Astrocyte (in vitro differentiated cells and primary cell): ENCODE results near the gene AMIGO3. TPM values are rescaled to one million over a fixed set of nuclear protein-coding genes. Genes with fewer than 3 reads are reported as not detected.
A peak's percentile ranks its signal among the peaks of the same experiment; 100 is the strongest.

Source experiments
- DNase-seq: peaks from one replicate; pipeline ENCODE4 v3.0.0-alpha.2; 2010; ENCODE audit warnings: low read depth
- FAIRE-seq: peaks from 2 replicates; lab custom pipeline; 2011; peaks lifted over from hg19 to GRCh38; lab: Jason Lieb, UNC
- H2AFZ ChIP-seq: 2 replicates; pipeline ENCODE4 v1.6.0; 2012; ENCODE audit warnings: low read depth, low read length, inconsistent platforms
- H3K27ac ChIP-seq: 2 replicates; pipeline ENCODE4 v1.5.1; 2011; ENCODE audit warnings: low read depth, low read length, inconsistent platforms
- H3K27me3 ChIP-seq: 2 replicates; pipeline ENCODE4 v1.6.0; 2011; ENCODE audit warnings: low read length, inconsistent platforms; ENCODE audit not compliant: insufficient read depth
- H3K36me3 ChIP-seq: 2 replicates; pipeline ENCODE4 v1.5.1; 2011; ENCODE audit warnings: low read length, inconsistent platforms; ENCODE audit not compliant: insufficient read depth
- H3K4me1 ChIP-seq: 2 replicates; pipeline ENCODE4 v1.5.1; 2011; ENCODE audit warnings: low read length, inconsistent platforms; ENCODE audit not compliant: insufficient read depth
- H3K4me2 ChIP-seq: 2 replicates; pipeline ENCODE4 v1.6.0; 2012; ENCODE audit warnings: low read length, inconsistent platforms
- H3K4me3 ChIP-seq: 2 replicates; pipeline ENCODE4 v1.5.1; 2011; ENCODE audit warnings: low read depth, mild to moderate bottlenecking, low read length, inconsistent platforms; ENCODE audit not compliant: insufficient read depth
- H3K79me2 ChIP-seq: 2 replicates; pipeline ENCODE4 v1.6.0; 2012; ENCODE audit warnings: mild to moderate bottlenecking, low read length, inconsistent platforms; ENCODE audit not compliant: insufficient read depth
- H3K9ac ChIP-seq: 2 replicates; pipeline ENCODE4 v1.6.0; 2012; ENCODE audit warnings: mild to moderate bottlenecking, low read length, inconsistent platforms
- H3K9me3 ChIP-seq: 2 replicates; pipeline ENCODE4 v1.5.1; 2012; ENCODE audit warnings: low read depth, mild to moderate bottlenecking, low read length, inconsistent platforms; ENCODE audit not compliant: insufficient read depth
- H4K20me1 ChIP-seq: 2 replicates; pipeline ENCODE4 v1.6.0; 2012; ENCODE audit warnings: low read length, inconsistent platforms; ENCODE audit not compliant: insufficient read depth
- H3K27ac Mint-ChIP-seq: one replicate; pipeline ENCODE4 v1.8.0; 2021; ENCODE audit warnings: mild to moderate bottlenecking, mixed read lengths; ENCODE audit not compliant: unreplicated experiment
- H3K27me3 Mint-ChIP-seq: one replicate; pipeline ENCODE4 v1.8.0; 2021; ENCODE audit warnings: low read depth, mixed read lengths; ENCODE audit not compliant: unreplicated experiment
- H3K36me3 Mint-ChIP-seq: one replicate; pipeline ENCODE4 v1.8.0; 2021; ENCODE audit warnings: low read depth, mixed read lengths; ENCODE audit not compliant: unreplicated experiment
- H3K4me1 Mint-ChIP-seq: one replicate; pipeline ENCODE4 v1.8.0; 2021; ENCODE audit warnings: low read depth, mixed read lengths; ENCODE audit not compliant: unreplicated experiment
- H3K4me3 Mint-ChIP-seq: one replicate; pipeline ENCODE4 v1.8.0; 2021; ENCODE audit warnings: mild to moderate bottlenecking, moderate library complexity, mixed read lengths; ENCODE audit not compliant: unreplicated experiment
- H3K9me3 Mint-ChIP-seq: one replicate; pipeline ENCODE4 v1.8.0; 2021; ENCODE audit warnings: mild to moderate bottlenecking, mixed read lengths; ENCODE audit not compliant: unreplicated experiment
- EZH2 ChIP-seq: IDR thresholded peaks from 2 replicates; pipeline ENCODE4 v1.6.1; 2012; ENCODE audit warnings: mild to moderate bottlenecking, low read length, inconsistent platforms; ENCODE audit not compliant: insufficient read depth
- total RNA-seq: library from RNA; stranded (reverse); gene quantifications from 2 replicates; pipeline ENCODE4 v1.2.1, GENCODE V29; 2021
- TF ChIP-seq, protein P1 (sequence below): IDR thresholded peaks from 2 replicates; pipeline ENCODE4 v1.5.1; 2011; ENCODE audit warnings: low read depth, mild to moderate bottlenecking, inconsistent platforms, low read length, moderate library complexity; ENCODE audit not compliant: insufficient read depth

The AMIGO3 gene
- total RNA-seq, 1 donor from 2014 or later: 0.16 TPM

DNA sequence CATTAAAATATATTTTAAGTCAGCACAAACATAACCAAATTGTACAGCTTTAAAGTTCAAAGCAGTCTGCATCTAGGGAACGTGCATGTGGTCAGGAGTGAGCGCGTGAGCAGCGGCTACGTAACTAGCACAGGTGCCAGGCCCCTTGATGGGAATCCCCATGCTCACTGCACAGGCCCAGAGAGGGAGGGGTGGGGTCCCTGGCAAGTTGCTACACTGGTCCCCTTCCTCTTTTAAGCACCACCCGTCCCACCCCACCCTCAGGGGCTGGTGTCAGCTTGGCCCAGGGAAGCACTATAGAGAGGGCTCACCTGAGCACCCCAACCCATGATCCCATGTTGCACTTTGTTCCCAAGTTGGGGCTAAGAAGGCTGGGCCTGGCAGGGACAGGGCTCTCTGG is 5.1 kb upstream of the AMIGO3 start:
- no peak for FAIRE-seq
- Histone ChIP-seq H3K79me2 (peaks cover 33% of the 10 kb centered on the region), H3K27me3 (no peaks in the 10 kb centered on the region), H3K27ac (peak overlapping the region; percentile 81), H2AFZ (peak overlapping the region; percentile 63), H4K20me1 (peaks cover 27% of the 10 kb centered on the region), H3K4me1 (peaks cover 14% of the 10 kb centered on the region), H3K36me3 (peaks cover 13% of the 10 kb centered on the region), H3K4me3 (peak overlapping the region; percentile 97), H3K4me2 (peak overlapping the region; percentile 86), H3K9me3 (no peaks in the 10 kb centered on the region), H3K9ac (peak overlapping the region; percentile 99)
- Mint-ChIP-seq H3K9me3 (no peaks in the 10 kb centered on the region), H3K36me3 (peaks cover 6% of the 10 kb centered on the region), H3K4me1 (peaks cover 7% of the 10 kb centered on the region), H3K27me3 (no peaks in the 10 kb centered on the region), H3K4me3 (peak overlapping the region; percentile 94), H3K27ac (peak overlapping the region; percentile 98)
- TF ChIP-seq, protein P1, sequence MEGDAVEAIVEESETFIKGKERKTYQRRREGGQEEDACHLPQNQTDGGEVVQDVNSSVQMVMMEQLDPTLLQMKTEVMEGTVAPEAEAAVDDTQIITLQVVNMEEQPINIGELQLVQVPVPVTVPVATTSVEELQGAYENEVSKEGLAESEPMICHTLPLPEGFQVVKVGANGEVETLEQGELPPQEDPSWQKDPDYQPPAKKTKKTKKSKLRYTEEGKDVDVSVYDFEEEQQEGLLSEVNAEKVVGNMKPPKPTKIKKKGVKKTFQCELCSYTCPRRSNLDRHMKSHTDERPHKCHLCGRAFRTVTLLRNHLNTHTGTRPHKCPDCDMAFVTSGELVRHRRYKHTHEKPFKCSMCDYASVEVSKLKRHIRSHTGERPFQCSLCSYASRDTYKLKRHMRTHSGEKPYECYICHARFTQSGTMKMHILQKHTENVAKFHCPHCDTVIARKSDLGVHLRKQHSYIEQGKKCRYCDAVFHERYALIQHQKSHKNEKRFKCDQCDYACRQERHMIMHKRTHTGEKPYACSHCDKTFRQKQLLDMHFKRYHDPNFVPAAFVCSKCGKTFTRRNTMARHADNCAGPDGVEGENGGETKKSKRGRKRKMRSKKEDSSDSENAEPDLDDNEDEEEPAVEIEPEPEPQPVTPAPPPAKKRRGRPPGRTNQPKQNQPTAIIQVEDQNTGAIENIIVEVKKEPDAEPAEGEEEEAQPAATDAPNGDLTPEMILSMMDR: no peak
- no peak for TF ChIP-seq EZH2
- DNase-seq: no peak

DNA sequence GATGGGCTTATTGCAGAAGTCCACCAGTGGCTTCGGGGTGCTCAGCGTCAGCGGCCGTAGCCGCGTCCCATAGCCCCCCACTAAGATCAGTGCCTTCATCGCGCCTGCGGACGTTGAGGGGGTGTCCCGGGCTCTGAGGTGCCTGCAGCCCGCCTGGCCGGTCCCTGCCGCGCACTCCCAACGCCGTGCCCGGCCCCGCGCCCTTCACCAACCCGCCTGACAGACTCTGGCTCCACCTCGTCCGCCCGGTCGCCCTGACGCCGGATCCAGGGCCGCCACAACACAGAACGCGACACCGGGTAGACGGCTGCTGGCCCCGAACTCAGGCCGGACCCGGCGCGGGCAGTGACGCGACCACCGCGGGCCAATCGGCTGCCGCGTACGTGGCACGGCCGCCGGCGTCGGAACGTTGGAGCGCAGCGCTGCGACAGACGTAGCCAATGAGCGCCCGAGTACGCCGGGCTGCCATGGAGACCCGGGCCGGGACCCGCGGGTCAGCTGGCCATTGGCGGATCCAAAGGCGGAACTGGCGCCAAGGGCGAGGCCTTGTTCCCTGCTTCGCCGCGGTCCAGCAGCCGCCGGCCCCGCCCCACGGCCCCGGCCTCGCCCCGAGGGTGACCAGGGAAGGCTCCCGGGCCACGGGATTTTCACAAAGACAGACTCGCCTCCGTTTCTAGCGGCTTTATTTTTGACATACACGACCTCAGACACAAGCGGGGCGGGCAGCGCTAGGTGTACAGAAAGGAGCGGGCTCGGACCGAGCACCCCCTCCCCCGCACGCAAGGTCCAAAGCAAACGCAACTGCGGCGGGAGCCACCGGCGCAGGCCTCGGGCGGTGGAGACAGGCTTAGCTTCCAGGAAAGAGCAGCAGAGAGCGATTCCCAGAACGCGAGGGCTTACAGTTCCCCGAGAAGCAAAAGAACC is 4.4 kb upstream of the AMIGO3 start, which contains the start of gene GMPPB:
Gene GMPPB, minus strand, starts transcription at position 324 of the 924 bp plus-strand sequence. Its CDS starts 225 bp downstream, at position 99.
- Histone ChIP-seq H3K9me3 (no peaks in the 10 kb centered on the region), H3K36me3 (peaks cover 13% of the 10 kb centered on the region), H3K9ac (peak within 1 kb of the TSS; percentile 99), H3K4me2 (peak within 1 kb of the TSS; percentile 86), H3K4me1 (peaks cover 20% of the 10 kb centered on the region), H3K27me3 (no peaks in the 10 kb centered on the region), H3K79me2 (peaks cover 33% of the 10 kb centered on the region), H3K27ac (peak within 1 kb of the TSS; percentile 88), H2AFZ (peak within 1 kb of the TSS; percentile 63), H3K4me3 (peak within 1 kb of the TSS; percentile 97), H4K20me1 (peaks cover 30% of the 10 kb centered on the region)
- H3K27me3 Mint-ChIP-seq: no peaks in the 10 kb centered on the region
- no peak for FAIRE-seq
- peaks cover 6% of the 10 kb centered on the region for H3K36me3 Mint-ChIP-seq
- no peaks in the 10 kb centered on the region for H3K9me3 Mint-ChIP-seq
- peak within 1 kb of the TSS; percentile 98 for H3K27ac Mint-ChIP-seq
- no peak for TF ChIP-seq EZH2
- TF ChIP-seq, protein P1: no peak
- peaks cover 7% of the 10 kb centered on the region for H3K4me1 Mint-ChIP-seq
- DNase-seq: peak; percentile 88
- peak within 1 kb of the TSS; percentile 94 for H3K4me3 Mint-ChIP-seq
